HL-60 (cell line): Measurements from ENCODE around the gene KYAT1.

Experiments
- DNase-seq, 2 experiments: peaks; one replicate each; pipeline ENCODE4 v3.0.0-alpha.2; 2010 to 2020; ENCODE audit warnings: low read depth in 1 of 2, low spot score in 1 of 2
- H3K27ac ChIP-seq: fragments of 250-450 bp; sonication (Bioruptor Pico); replicated peaks from 2 replicates; pipeline ENCODE4 v1.5.1; 2020; ENCODE audit warnings: mild to moderate bottlenecking, moderate library complexity
- H3K27me3 ChIP-seq: fragments of 250-450 bp; sonication (Bioruptor Pico); 2 replicates; pipeline ENCODE4 v1.5.1; 2021; ENCODE audit warnings: mild to moderate bottlenecking, moderate library complexity; ENCODE audit not compliant: insufficient read depth, poor library complexity, severe bottlenecking
- H3K4me3 ChIP-seq: replicated peaks from 2 replicates; pipeline ENCODE4 v1.5.1; 2011; ENCODE audit warnings: mild to moderate bottlenecking, control low read depth, low read length; ENCODE audit not compliant: insufficient read depth
- CTCF ChIP-seq: IDR thresholded peaks from one replicate; pipeline ENCODE4 v1.5.1; 2011; ENCODE audit warnings: low read length, control low read depth, inconsistent platforms; ENCODE audit not compliant: insufficient read depth
- GABPA ChIP-seq: IDR thresholded peaks from 2 replicates; pipeline ENCODE4 v1.6.1; 2012; ENCODE audit warnings: low read depth
- POLR2AphosphoS5 ChIP-seq: IDR thresholded peaks from 2 replicates; pipeline ENCODE4 v1.6.1; 2012; ENCODE audit warnings: low read depth
- SPI1 ChIP-seq: IDR thresholded peaks from 2 replicates; pipeline ENCODE4 v1.6.1; 2012; ENCODE audit warnings: low read depth, mild to moderate bottlenecking, borderline replicate concordance
- TF ChIP-seq, protein P1 (sequence below): IDR thresholded peaks from 2 replicates; pipeline ENCODE4 v1.6.1; 2012; ENCODE audit warnings: low read depth; ENCODE audit not compliant: insufficient replicate concordance

KYAT1 gene

DNA sequence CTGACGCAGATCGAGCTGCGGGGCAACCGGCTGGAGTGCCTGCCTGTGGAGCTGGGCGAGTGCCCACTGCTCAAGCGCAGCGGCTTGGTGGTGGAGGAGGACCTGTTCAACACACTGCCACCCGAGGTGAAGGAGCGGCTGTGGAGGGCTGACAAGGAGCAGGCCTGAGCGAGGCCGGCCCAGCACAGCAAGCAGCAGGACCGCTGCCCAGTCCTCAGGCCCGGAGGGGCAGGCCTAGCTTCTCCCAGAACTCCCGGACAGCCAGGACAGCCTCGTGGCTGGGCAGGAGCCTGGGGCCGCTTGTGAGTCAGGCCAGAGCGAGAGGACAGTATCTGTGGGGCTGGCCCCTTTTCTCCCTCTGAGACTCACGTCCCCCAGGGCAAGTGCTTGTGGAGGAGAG lies 34.5 kb upstream of the KYAT1 start:
- TF ChIP-seq POLR2AphosphoS5 (no peak), GABPA (no peak), SPI1 (no peak), CTCF (no peak)
- TF ChIP-seq, protein P1, sequence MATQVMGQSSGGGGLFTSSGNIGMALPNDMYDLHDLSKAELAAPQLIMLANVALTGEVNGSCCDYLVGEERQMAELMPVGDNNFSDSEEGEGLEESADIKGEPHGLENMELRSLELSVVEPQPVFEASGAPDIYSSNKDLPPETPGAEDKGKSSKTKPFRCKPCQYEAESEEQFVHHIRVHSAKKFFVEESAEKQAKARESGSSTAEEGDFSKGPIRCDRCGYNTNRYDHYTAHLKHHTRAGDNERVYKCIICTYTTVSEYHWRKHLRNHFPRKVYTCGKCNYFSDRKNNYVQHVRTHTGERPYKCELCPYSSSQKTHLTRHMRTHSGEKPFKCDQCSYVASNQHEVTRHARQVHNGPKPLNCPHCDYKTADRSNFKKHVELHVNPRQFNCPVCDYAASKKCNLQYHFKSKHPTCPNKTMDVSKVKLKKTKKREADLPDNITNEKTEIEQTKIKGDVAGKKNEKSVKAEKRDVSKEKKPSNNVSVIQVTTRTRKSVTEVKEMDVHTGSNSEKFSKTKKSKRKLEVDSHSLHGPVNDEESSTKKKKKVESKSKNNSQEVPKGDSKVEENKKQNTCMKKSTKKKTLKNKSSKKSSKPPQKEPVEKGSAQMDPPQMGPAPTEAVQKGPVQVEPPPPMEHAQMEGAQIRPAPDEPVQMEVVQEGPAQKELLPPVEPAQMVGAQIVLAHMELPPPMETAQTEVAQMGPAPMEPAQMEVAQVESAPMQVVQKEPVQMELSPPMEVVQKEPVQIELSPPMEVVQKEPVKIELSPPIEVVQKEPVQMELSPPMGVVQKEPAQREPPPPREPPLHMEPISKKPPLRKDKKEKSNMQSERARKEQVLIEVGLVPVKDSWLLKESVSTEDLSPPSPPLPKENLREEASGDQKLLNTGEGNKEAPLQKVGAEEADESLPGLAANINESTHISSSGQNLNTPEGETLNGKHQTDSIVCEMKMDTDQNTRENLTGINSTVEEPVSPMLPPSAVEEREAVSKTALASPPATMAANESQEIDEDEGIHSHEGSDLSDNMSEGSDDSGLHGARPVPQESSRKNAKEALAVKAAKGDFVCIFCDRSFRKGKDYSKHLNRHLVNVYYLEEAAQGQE: no peak
- Histone ChIP-seq H3K4me3 (no peak overlapping the region), H3K27ac (no peak overlapping the region), H3K27me3 (no peaks in the 10 kb centered on the region)
- DNase-seq: no peak

DNA sequence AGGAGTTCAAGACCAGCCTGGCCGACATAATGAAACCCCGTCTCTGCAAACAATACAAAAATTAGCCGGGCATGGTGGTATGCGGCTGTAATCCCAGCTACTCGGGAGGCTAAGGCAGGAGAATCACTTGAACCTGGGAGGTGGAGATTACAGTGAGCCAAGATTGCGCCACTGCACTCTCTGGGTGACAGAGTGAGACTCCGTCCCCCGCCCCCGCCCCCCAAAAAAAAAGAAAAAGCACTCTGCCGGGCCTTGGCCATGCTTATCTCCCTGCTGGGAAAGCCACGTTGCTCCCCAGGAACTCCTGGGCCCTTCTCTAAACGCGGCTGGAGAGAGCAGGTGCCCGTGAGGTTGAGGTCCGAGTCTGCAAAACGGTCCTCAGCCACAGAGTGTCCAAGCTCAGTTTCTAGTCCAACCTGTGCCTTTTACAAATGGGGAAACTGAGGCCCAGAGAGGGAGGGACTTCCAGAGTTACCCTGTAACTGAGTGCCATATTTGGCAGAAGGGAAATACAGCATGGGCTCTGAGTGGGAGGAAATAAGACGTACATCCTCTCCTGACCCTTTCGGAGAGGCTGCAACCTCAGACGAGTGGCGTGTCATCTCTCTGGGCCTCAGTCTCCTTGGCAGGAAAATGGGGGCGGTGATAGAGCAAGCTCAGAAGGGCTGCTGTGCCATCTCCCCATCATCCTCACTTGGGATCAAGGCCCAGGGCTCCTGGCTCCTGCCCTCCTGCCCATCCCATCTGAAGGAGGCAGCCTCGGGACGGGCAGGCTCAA lies 32.4 kb upstream of the KYAT1 start:
- H3K27me3 ChIP-seq: no peaks in the 10 kb centered on the region
- H3K4me3 ChIP-seq: no peak overlapping the region
- DNase-seq: no peak
- H3K27ac ChIP-seq: no peak overlapping the region
- TF ChIP-seq GABPA (no peak), POLR2AphosphoS5 (no peak), CTCF (no peak), SPI1 (no peak)
- TF ChIP-seq, protein P1: no peak

GRCh38 chr9:128913048-128913900 lies 31.5 kb upstream of the KYAT1 start:
- H3K27me3 ChIP-seq: no peaks in the 10 kb centered on the region
- no peak overlapping the region for H3K27ac ChIP-seq
- DNase-seq: no peak
- no peak overlapping the region for H3K4me3 ChIP-seq
- TF ChIP-seq POLR2AphosphoS5 (no peak), CTCF (no peak), GABPA (no peak)
